GM12878 (cell line): ENCODE results near the gene TBC1D8.

Experiments
- ESRRA ChIP-seq: IDR thresholded peaks from 2 replicates; pipeline ENCODE4 v1.6.1; 2012; ENCODE audit warnings: mild to moderate bottlenecking, low read length, improper control_type of control experiment
- FOXM1 ChIP-seq: IDR thresholded peaks from 2 replicates; pipeline ENCODE4 v1.6.1; 2012; ENCODE audit warnings: low read depth, mild to moderate bottlenecking, inconsistent platforms, low read length, moderate library complexity
- MYC ChIP-seq: IDR thresholded peaks from 2 replicates; pipeline ENCODE4 v1.6.1; 2011; ENCODE audit warnings: mild to moderate bottlenecking, low read length, moderate library complexity, inconsistent platforms; ENCODE audit not compliant: insufficient read depth, insufficient replicate concordance, insufficient read length, severe bottlenecking
- NFYA ChIP-seq: IDR thresholded peaks from 2 replicates; pipeline ENCODE4 v1.6.1; 2011; ENCODE audit warnings: low read depth, mild to moderate bottlenecking, low read length, improper control_type of control experiment, borderline replicate concordance
- SMC3 ChIP-seq: IDR thresholded peaks from 2 replicates; pipeline ENCODE4 v1.6.1; 2011; ENCODE audit warnings: low read length, improper control_type of control experiment, borderline replicate concordance
- TAF1 ChIP-seq: IDR thresholded peaks from 2 replicates; pipeline ENCODE4 v1.6.1; 2011; ENCODE audit warnings: mild to moderate bottlenecking, low read depth, low read length, borderline replicate concordance
- TF ChIP-seq, protein P1 (sequence below): IDR thresholded peaks from 2 replicates; pipeline ENCODE4 v1.6.1; 2012; ENCODE audit warnings: low read depth, low read length, improper control_type of control experiment
- TF ChIP-seq, protein P2 (sequence below): IDR thresholded peaks from 2 replicates; pipeline ENCODE4 v1.6.1; 2011; ENCODE audit warnings: low read depth, low read length, improper control_type of control experiment, borderline replicate concordance

DNA sequence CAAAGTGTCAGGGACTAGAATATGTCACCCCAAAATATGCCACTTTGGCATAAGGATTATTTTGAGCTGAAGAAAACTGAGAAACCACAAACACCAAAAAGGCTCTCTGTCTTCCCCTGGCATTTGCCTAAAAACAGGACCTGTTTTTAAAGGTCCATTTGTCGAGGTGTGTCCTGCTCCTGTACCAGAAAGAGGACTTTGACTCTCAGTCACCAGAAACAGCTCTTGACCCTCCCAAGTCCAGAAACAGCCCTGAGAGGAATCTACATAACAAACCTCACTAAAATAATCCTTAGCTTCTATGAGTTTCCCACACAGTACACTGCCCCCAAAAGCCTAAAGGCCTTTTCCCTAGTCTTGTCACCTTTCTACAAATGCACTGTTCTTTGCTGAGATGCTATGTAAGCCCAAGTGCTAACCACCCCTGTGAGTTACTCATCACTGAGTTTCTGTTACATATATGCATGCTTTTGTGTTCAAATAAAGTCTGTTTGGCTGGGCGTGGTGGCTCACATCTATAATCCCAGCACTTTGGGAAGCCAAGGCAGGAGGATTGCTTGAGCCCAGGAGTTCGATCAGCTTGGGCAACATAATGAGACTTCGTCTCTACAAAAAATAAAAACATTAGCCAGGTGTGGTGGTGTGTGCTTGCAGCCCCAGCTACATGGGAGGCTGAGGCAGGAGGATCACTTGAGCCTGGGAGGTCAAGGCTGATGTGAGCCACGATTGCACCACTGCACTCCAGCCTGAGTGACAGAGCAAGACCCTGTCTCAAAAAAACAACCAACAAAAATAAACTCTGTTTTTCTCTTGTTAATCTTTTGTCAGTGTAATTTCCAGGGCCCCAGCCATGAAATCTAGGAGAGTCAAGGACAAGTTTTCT lies 93.9 kb downstream of the TBC1D8 start:
- TF ChIP-seq FOXM1 (no peak), MYC (no peak), SMC3 (no peak), NFYA (no peak), ESRRA (no peak), TAF1 (no peak)
- TF ChIP-seq, protein P1, sequence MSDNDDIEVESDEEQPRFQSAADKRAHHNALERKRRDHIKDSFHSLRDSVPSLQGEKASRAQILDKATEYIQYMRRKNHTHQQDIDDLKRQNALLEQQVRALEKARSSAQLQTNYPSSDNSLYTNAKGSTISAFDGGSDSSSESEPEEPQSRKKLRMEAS, result no peak
- TF ChIP-seq, protein P2, sequence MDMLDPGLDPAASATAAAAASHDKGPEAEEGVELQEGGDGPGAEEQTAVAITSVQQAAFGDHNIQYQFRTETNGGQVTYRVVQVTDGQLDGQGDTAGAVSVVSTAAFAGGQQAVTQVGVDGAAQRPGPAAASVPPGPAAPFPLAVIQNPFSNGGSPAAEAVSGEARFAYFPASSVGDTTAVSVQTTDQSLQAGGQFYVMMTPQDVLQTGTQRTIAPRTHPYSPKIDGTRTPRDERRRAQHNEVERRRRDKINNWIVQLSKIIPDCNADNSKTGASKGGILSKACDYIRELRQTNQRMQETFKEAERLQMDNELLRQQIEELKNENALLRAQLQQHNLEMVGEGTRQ, result no peak
